ENCODE measurements around the gene TRAF3IP1. TPM values are rescaled to one million over a fixed set of nuclear protein-coding genes. Genes with fewer than 3 reads are reported as not detected.

The TRAF3IP1 gene
- total RNA-seq, 1 donor from 2014 or later, result 11.2 TPM

DNA sequence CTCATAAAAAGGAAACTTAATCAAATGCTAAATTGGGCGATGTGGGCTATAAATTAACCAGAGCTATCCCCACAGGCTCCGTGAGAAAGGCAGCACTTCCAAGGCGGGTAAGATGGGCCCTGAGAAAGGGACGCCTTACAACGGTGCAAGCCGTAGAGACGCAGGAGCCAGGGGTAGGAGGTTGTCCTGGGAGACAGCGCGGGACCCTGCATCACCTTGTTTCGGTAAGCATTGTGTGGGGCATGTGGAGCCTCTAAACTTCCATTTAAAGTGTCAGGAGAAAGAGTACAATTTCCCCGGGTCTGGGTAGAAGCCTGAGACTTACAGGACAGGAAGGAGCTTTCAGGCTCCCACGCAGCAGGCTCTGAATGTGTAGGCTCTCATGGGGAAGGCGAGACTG lies 30.7 kb upstream of the TRAF3IP1 start:
- peak overlapping the region; percentile 68 for H2AFZ ChIP-seq (replicated peaks)
- H3K9ac ChIP-seq, result no peak overlapping the region
- H3K79me2 ChIP-seq (ENCODE audit: low read depth), result peaks cover 9% of the 10 kb centered on the region
- H3K27ac ChIP-seq, result no peak overlapping the region
- DNase-seq (ENCODE audit: low spot score), result peak; percentile 23
- H3K27ac Mint-ChIP-seq, result peak overlapping the region; percentile 69
- H3K9me3 ChIP-seq (ENCODE audit: low read depth), result no peaks in the 10 kb centered on the region
- no peaks in the 10 kb centered on the region for H3K36me3 Mint-ChIP-seq
- peak overlapping the region; percentile 93 for H3K4me3 Mint-ChIP-seq
- H4K20me1 ChIP-seq (ENCODE audit: low read depth), result peaks cover 3% of the 10 kb centered on the region
- peaks cover 46% of the 10 kb centered on the region for H3K4me1 Mint-ChIP-seq
- H3K36me3 ChIP-seq, result no peaks in the 10 kb centered on the region
- peak overlapping the region; percentile 78 for H3K4me2 ChIP-seq
- H3K4me1 ChIP-seq, result peaks cover 26% of the 10 kb centered on the region
- peaks cover 7% of the 10 kb centered on the region for H3K27me3 Mint-ChIP-seq (ENCODE audit: insufficient read depth, low read depth)
- no peaks in the 10 kb centered on the region for H3K9me3 Mint-ChIP-seq
- H3K4me3 ChIP-seq, result peak overlapping the region; percentile 74
- H3K27me3 ChIP-seq, result peaks cover 23% of the 10 kb centered on the region
- H3F3A ChIP-seq (ENCODE audit: low read depth), result peaks cover 32% of the 10 kb centered on the region
- TF ChIP-seq CTCF (IDR thresholded peaks at IDR 0.05), result no peak
- no peak for TF ChIP-seq EZH2 (IDR thresholded peaks at IDR 0.05)
- no peak for TF ChIP-seq EZH2phosphoT487 (IDR thresholded peaks at IDR 0.05)

- peaks cover 7% of the 10 kb centered on the region for H3K27me3 Mint-ChIP-seq (ENCODE audit: insufficient read depth, low read depth)
- H3K27me3 ChIP-seq, result peaks cover 23% of the 10 kb centered on the region
- no peaks in the 10 kb centered on the region for H3K9me3 ChIP-seq (ENCODE audit: low read depth)
- no peak overlapping the region for H3K27ac Mint-ChIP-seq
- peak overlapping the region; percentile 78 for H3K4me2 ChIP-seq
- no peaks in the 10 kb centered on the region for H3K36me3 Mint-ChIP-seq
- H2AFZ ChIP-seq (replicated peaks), result no peak overlapping the region
- peaks cover 32% of the 10 kb centered on the region for H3F3A ChIP-seq (ENCODE audit: low read depth)
- no peaks in the 10 kb centered on the region for H3K36me3 ChIP-seq
- DNase-seq (ENCODE audit: low spot score), result peak; percentile 73
- no peaks in the 10 kb centered on the region for H3K9me3 Mint-ChIP-seq
- no peak overlapping the region for H3K27ac ChIP-seq
- H3K79me2 ChIP-seq (ENCODE audit: low read depth), result peaks cover 9% of the 10 kb centered on the region
- peaks cover 3% of the 10 kb centered on the region for H4K20me1 ChIP-seq (ENCODE audit: low read depth)
- peak overlapping the region; percentile 74 for H3K4me3 ChIP-seq
- H3K4me3 Mint-ChIP-seq, result peak overlapping the region; percentile 93
- peaks cover 25% of the 10 kb centered on the region for H3K4me1 ChIP-seq
- H3K4me1 Mint-ChIP-seq, result peaks cover 42% of the 10 kb centered on the region
- no peak overlapping the region for H3K9ac ChIP-seq
- TF ChIP-seq EZH2phosphoT487 (IDR thresholded peaks at IDR 0.05) (no peak), CTCF (IDR thresholded peaks at IDR 0.05) (no peak), EZH2 (IDR thresholded peaks at IDR 0.05) (no peak)
Measured at GRCh38 chr2:238290091-238290509, 30.2 kb upstream of the TRAF3IP1 start.

DNA sequence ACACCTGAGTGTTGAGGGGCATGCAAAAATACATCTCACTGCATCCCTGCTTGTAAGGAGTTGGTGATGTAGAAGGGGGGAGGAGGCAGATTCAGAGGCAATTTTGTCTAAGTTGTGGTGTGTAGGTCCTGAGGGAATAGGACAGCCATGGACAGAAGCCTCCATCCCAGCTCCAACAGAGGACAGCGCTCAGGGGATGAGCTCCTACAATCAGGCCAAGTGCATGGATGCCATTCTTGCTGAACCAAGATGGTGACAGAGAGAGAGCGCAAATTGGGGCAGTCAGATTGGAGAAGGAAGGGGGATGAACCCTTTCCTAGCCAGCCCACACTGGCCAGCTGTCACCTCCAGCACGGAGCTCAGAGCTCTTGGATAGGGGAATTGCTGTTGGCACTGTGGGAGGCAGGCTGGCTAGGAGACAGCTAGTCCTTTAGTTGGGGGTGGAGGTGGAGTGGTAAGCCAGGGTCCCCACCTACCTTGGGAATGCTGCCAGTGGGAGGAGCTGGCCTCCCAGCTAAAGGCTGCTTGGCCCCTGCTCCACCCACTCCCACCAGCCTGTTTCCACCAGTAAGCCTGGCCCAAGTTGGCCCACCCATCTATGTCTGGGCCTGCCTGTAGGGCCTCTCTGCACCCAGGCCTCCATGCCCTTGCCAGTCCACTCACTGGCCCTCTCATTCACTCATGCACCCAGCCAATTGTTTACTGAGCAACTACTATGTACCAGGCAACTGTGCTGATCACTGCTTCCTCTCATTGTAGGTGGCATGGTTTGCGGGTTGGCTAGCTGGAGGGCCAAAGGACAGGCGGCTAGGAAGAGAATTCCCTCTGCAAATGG lies 29.4 kb upstream of the TRAF3IP1 start:
- Histone ChIP-seq H3K27ac (no peak overlapping the region), H4K20me1 (ENCODE audit: low read depth) (peaks cover 3% of the 10 kb centered on the region), H3F3A (ENCODE audit: low read depth) (peaks cover 26% of the 10 kb centered on the region), H3K36me3 (no peaks in the 10 kb centered on the region), H3K4me2 (no peak overlapping the region), H2AFZ (replicated peaks) (no peak overlapping the region), H3K27me3 (peaks cover 23% of the 10 kb centered on the region), H3K9me3 (ENCODE audit: low read depth) (no peaks in the 10 kb centered on the region), H3K9ac (no peak overlapping the region), H3K4me1 (peaks cover 18% of the 10 kb centered on the region), H3K4me3 (no peak overlapping the region), H3K79me2 (ENCODE audit: low read depth) (peaks cover 9% of the 10 kb centered on the region)
- DNase-seq (ENCODE audit: low spot score), result no peak
- peaks cover 7% of the 10 kb centered on the region for H3K27me3 Mint-ChIP-seq (ENCODE audit: insufficient read depth, low read depth)
- H3K4me1 Mint-ChIP-seq, result peaks cover 34% of the 10 kb centered on the region
- H3K27ac Mint-ChIP-seq, result no peak overlapping the region
- TF ChIP-seq EZH2 (IDR thresholded peaks at IDR 0.05), result no peak
- TF ChIP-seq CTCF (IDR thresholded peaks at IDR 0.05), result no peak
- TF ChIP-seq EZH2phosphoT487 (IDR thresholded peaks at IDR 0.05), result no peak
- no peaks in the 10 kb centered on the region for H3K36me3 Mint-ChIP-seq
- no peaks in the 10 kb centered on the region for H3K9me3 Mint-ChIP-seq
- H3K4me3 Mint-ChIP-seq, result no peak overlapping the region
